ENCODE data around the gene TDRD6.

DNA sequence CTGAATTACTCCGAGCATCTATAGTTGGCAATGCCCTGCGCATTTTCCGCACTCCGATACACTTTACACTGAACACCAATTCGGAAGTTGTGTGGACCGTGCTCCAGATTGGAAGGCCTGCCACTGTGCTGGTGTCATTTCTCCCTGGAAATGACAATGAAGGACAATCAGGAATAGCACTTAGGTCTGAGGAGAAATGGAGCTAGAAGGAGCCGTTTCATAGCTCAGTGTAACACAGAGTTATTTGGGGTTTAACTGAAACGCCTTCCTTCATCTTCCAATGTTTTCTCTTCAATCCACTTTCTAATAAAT, 48.0 kb downstream of the TDRD6 start:
- TF ChIP-seq, protein P1, sequence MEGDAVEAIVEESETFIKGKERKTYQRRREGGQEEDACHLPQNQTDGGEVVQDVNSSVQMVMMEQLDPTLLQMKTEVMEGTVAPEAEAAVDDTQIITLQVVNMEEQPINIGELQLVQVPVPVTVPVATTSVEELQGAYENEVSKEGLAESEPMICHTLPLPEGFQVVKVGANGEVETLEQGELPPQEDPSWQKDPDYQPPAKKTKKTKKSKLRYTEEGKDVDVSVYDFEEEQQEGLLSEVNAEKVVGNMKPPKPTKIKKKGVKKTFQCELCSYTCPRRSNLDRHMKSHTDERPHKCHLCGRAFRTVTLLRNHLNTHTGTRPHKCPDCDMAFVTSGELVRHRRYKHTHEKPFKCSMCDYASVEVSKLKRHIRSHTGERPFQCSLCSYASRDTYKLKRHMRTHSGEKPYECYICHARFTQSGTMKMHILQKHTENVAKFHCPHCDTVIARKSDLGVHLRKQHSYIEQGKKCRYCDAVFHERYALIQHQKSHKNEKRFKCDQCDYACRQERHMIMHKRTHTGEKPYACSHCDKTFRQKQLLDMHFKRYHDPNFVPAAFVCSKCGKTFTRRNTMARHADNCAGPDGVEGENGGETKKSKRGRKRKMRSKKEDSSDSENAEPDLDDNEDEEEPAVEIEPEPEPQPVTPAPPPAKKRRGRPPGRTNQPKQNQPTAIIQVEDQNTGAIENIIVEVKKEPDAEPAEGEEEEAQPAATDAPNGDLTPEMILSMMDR (IDR thresholded peaks at IDR 0.05), result no peak
- no peak for TF ChIP-seq POLR2A (IDR thresholded peaks at IDR 0.05)

All from ovary (tissue), 3 donors.